ENCODE data around the gene HNRNPA0.

DNA sequence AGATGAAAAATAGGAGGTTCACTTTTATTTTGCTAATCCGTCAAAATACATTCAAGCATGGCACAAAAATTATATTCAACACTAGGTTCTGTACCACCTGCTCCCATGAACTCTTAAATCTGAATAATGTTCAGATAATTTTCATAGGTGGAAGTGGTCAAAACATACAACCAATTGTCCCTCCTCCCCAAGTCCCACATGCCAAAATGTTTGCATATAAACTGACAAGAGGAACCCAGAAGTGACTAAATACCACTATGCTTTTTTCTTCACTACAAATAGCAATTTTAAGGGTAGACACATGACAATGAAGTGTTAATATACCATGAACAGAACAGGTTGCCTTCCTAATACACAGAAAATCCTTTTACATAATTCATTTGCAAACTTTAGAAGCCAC lies 3.7 kb downstream of the HNRNPA0 start:
- TF ChIP-seq, protein P1, sequence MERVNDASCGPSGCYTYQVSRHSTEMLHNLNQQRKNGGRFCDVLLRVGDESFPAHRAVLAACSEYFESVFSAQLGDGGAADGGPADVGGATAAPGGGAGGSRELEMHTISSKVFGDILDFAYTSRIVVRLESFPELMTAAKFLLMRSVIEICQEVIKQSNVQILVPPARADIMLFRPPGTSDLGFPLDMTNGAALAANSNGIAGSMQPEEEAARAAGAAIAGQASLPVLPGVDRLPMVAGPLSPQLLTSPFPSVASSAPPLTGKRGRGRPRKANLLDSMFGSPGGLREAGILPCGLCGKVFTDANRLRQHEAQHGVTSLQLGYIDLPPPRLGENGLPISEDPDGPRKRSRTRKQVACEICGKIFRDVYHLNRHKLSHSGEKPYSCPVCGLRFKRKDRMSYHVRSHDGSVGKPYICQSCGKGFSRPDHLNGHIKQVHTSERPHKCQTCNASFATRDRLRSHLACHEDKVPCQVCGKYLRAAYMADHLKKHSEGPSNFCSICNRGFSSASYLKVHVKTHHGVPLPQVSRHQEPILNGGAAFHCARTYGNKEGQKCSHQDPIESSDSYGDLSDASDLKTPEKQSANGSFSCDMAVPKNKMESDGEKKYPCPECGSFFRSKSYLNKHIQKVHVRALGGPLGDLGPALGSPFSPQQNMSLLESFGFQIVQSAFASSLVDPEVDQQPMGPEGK (CRISPR knock-in tag; IDR thresholded peaks at IDR 0.05; ENCODE audit: borderline replicate concordance) = no peak
- no peak for TF ChIP-seq TOX (CRISPR knock-in tag; IDR thresholded peaks at IDR 0.05; ENCODE audit: borderline replicate concordance)
